ENCODE data around the gene CDCA4.

CDCA4 gene

DNA sequence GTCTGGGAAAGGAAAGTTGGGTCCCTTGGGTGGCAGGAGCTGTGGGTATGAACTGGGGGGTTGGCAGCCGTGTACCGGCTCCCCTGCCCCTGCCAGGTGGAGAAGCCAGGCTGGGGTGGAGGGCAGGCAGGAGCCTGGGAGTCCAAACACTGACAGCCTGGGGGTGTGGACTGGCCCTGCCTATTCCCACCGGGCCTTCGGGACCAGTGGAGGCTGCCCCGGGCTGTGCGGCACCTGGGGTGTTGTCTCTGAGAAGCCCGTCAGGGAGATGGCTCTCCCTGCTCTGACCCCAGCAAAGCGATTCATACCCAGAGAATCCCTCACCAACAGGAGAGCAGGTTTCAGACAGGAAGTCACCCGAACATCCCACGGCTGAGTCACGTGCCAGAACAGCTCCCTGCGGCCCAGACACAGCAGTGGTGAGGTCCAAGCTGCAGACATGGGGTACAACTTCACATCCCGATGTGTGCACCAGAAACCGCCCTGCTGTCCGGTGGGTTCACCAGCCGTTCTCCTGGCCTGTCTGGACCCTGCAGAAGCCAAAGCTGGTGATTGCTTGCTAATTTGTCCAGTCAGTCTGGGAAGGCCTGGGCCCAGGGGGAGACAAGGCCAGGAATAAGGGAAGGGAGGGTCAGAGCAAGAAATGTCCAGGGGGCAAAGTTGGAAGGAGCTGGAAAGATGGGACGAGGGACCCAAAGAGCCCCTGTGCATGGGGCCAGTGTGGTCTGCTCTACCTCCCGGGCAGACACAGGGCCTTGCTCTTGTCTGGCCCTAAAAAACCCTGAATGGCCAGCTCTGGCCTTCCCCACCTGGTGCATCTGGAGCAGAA, 46.5 kb upstream of the CDCA4 start:
- DNase-seq (ENCODE audit: low read depth): peak; percentile 80
- H3K4me3 ChIP-seq (ENCODE audit: low read depth, low read length): no peak overlapping the region
- TF ChIP-seq MYC (IDR thresholded peaks at IDR 0.05; ENCODE audit: low read depth, low read length): peak; percentile 24; the same call in 1 of the 2 replicates
- TF ChIP-seq, protein P1, sequence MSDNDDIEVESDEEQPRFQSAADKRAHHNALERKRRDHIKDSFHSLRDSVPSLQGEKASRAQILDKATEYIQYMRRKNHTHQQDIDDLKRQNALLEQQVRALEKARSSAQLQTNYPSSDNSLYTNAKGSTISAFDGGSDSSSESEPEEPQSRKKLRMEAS (IDR thresholded peaks at IDR 0.05; ENCODE audit: low read depth, low read length): peak; percentile 92
- TF ChIP-seq POLR2A (IDR thresholded peaks at IDR 0.05; ENCODE audit: extremely low read depth, insufficient read length): no peak

DNA sequence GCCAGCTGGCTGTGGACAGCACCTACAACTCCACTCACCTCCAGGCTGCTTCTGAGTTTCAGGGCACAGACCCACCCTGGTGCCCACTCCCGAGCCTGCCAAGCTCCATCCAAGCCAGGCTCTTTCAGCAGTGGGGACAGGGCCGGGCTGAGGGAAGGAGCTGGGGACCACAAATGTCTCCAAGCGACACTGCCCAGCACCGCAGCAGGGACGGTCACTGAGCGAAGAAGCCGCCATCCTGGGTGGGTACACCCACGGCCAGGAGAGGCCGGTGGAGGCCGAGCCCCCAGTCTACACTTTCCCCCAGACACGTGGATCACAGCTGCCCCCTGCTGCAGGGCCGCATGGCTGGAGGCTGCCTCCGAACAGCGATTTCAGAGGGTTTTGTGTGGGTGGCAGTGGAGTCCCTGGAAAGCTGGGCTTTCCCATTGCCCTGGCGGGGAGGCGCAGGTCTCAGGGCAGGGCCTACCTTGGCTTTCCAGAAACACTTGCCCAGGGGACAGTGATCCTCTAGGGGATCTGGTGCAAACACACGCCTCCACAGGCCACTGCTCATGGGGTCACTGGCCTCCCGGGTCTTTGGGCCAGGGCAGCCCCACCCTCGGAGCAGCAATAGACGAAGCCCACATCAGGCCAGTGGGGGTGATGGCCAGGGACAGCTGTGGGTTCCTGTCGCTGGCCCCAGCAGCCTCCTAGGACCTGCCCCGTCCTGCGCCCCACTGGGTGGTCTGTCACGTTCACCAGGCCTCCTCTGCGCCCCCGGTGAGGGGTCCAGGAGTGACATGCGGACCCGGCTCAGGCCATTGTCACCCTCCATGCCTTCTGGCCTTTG, 45.6 kb upstream of the CDCA4 start:
- TF ChIP-seq, protein P1 (IDR thresholded peaks at IDR 0.05; ENCODE audit: low read depth, low read length): no peak
- TF ChIP-seq MYC (IDR thresholded peaks at IDR 0.05; ENCODE audit: low read depth, low read length) (no peak), POLR2A (IDR thresholded peaks at IDR 0.05; ENCODE audit: extremely low read depth, insufficient read length) (no peak)
- TF ChIP-seq, protein P2, sequence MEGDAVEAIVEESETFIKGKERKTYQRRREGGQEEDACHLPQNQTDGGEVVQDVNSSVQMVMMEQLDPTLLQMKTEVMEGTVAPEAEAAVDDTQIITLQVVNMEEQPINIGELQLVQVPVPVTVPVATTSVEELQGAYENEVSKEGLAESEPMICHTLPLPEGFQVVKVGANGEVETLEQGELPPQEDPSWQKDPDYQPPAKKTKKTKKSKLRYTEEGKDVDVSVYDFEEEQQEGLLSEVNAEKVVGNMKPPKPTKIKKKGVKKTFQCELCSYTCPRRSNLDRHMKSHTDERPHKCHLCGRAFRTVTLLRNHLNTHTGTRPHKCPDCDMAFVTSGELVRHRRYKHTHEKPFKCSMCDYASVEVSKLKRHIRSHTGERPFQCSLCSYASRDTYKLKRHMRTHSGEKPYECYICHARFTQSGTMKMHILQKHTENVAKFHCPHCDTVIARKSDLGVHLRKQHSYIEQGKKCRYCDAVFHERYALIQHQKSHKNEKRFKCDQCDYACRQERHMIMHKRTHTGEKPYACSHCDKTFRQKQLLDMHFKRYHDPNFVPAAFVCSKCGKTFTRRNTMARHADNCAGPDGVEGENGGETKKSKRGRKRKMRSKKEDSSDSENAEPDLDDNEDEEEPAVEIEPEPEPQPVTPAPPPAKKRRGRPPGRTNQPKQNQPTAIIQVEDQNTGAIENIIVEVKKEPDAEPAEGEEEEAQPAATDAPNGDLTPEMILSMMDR (IDR thresholded peaks at IDR 0.05; ENCODE audit: low read depth, low read length): no peak
- H3K4me3 ChIP-seq (ENCODE audit: low read depth, low read length): no peak overlapping the region
- DNase-seq (ENCODE audit: low read depth): no peak

DNA sequence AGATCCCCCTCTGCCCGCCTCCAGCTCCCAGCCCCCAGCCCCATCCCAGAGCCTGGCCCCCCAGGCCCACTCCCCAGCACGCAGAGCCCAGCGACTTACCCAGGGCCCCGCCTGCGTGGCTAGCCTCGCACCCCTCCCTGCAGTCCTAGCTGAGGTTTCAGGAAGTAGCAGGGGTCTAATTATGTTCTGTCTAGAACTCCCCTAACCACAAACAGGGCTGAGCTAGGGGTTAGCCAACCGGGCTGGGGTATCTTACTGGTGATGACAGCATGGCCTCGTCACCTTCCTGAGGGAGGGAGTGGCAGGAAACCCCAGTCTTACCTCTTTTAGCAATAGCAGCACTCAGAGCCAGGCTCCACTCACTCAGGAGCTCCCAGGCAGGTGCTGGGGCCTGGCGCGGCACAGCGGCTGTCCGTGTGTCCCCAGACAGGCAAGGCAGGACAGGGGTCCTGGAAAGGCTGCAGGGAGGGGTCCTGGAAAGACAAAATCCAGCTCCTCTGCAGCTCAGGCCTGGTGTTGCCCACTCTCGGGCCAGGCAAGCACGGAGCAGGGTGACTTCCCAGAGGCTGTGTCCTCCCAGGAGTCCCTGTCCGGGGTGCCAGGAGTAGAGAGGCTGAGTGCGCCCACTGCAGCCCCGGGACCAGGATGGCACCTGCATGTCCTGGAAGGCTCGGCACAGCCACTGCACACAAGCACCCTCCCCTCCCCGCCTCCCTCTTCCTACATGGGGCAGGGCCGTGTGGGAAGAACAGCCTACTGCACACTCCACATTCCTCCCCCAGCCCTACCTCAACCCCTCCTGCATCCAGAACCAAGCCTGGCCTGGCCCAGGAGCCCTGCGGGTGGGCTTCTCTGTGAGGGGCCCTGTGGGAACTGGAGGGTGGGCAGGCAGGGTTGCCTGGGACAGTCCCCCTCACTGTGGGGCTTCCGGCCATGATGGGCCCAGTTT, 44.7 kb upstream of the CDCA4 start, which contains the start of gene GPR132:
Gene GPR132, minus strand, starts transcription at position 151 of the 949 bp plus-strand sequence. CDS start 10,010 bp downstream, outside the sequence.
- peak; percentile 98 for DNase-seq (ENCODE audit: low read depth)
- TF ChIP-seq MYC (IDR thresholded peaks at IDR 0.05; ENCODE audit: low read depth, low read length) (peak; percentile 74), POLR2A (IDR thresholded peaks at IDR 0.05; ENCODE audit: extremely low read depth, insufficient read length) (peak; percentile 66)
- TF ChIP-seq, protein P1 (IDR thresholded peaks at IDR 0.05; ENCODE audit: low read depth, low read length): peak; percentile 84
- TF ChIP-seq, protein P2 (IDR thresholded peaks at IDR 0.05; ENCODE audit: low read depth, low read length): no peak
- H3K4me3 ChIP-seq (ENCODE audit: low read depth, low read length): peak within 1 kb of the TSS; percentile 38

DNA sequence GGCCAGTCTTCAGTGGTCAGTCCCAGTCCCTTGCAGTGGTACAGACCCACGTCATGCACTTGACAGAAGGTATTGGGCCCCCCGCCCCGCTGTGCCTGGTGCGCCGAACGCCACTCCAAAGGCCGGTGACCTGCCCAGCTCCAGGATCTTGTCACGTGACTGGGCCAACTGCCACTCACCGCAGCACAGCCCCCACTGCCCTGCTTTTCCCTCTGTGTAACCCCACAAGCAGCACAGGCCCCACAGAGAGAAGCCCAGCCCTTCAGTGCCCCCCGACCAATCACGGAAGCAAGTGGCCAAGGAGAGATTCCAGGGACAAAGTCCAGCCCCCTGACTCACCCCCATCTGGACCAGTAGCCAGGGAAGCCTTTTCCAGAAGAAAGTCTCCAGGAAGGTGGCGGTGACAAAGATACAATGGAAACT, 43.8 kb upstream of the CDCA4 start:
- peak overlapping the region; percentile 38 for H3K4me3 ChIP-seq (ENCODE audit: low read depth, low read length)

DNA sequence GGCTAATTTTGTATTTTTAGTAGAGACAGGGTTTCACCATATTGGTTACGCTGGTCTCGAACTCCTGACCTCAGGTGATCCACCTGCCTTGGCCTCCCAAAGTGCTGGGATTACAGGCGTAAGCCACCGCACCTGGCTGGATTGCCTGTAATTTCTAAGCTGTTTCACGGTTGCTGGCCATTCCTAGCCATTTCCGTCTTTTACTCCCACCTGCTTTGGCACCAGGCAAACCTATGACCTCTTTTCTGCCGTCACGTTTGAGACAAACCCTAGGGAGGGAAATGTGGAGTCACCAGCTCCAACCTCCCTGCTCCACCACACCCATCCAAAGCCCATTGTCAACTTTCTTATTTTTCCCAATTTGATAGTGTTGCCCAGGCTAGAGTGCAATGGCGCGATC, 43.1 kb upstream of the CDCA4 start:
- TF ChIP-seq, protein P2 (IDR thresholded peaks at IDR 0.05; ENCODE audit: low read depth, low read length): no peak
- TF ChIP-seq POLR2A (IDR thresholded peaks at IDR 0.05; ENCODE audit: extremely low read depth, insufficient read length): no peak
- TF ChIP-seq MYC (IDR thresholded peaks at IDR 0.05; ENCODE audit: low read depth, low read length): no peak
- TF ChIP-seq, protein P1 (IDR thresholded peaks at IDR 0.05; ENCODE audit: low read depth, low read length): no peak
- H3K4me3 ChIP-seq (ENCODE audit: low read depth, low read length): no peak overlapping the region
- DNase-seq (ENCODE audit: low read depth): no peak

More for the DNA sequence above, 43.8 kb upstream of the CDCA4 start:
- TF ChIP-seq POLR2A (IDR thresholded peaks at IDR 0.05; ENCODE audit: extremely low read depth, insufficient read length) (no peak), MYC (IDR thresholded peaks at IDR 0.05; ENCODE audit: low read depth, low read length) (no peak)
- TF ChIP-seq, protein P2 (IDR thresholded peaks at IDR 0.05; ENCODE audit: low read depth, low read length): no peak
- TF ChIP-seq, protein P1 (IDR thresholded peaks at IDR 0.05; ENCODE audit: low read depth, low read length): no peak
- DNase-seq (ENCODE audit: low read depth): peak; percentile 35

All from NB4 (cell line).